RPMI8226 (cell line): Measurements from ENCODE around the gene PRL.

Experiments used
- DNase-seq: peaks from one replicate; pipeline ENCODE4 v3.0.0-alpha.2; 2015

PRL gene

GRCh38 chr6:22296936-22297335, at the start of gene PRL:
Gene PRL (minus strand): TSS chr6:22297036. CDS start chr6:22296982, 54 bp downstream.
- no peak for DNase-seq

GRCh38 chr6:22343864-22344263, 47.0 kb upstream of the PRL start:
- DNase-seq, result no peak

GRCh38 chr6:22334778-22335177, 37.9 kb upstream of the PRL start:
- DNase-seq, result no peak

- DNase-seq, result no peak
Observed at GRCh38 chr6:22333802-22334201, 37.0 kb upstream of the PRL start.

GRCh38 chr6:22332711-22333110, 35.9 kb upstream of the PRL start:
- no peak for DNase-seq

- DNase-seq, result no peak
Observed at GRCh38 chr6:22332216-22332615, 35.4 kb upstream of the PRL start.

GRCh38 chr6:22330941-22331340, 34.1 kb upstream of the PRL start:
- no peak for DNase-seq

GRCh38 chr6:22328474-22328873, 31.6 kb upstream of the PRL start:
- no peak for DNase-seq

GRCh38 chr6:22327881-22328280, 31.0 kb upstream of the PRL start:
- DNase-seq, result no peak

GRCh38 chr6:22326500-22326899, 29.7 kb upstream of the PRL start:
- no peak for DNase-seq

GRCh38 chr6:22325481-22325880, 28.6 kb upstream of the PRL start:
- DNase-seq, result no peak

- DNase-seq, result no peak
Observed at GRCh38 chr6:22323848-22324247, 27.0 kb upstream of the PRL start.

GRCh38 chr6:22322103-22323030, 25.5 kb upstream of the PRL start:
- no peak for DNase-seq

- no peak for DNase-seq
Observed at GRCh38 chr6:22320750-22321149, 23.9 kb upstream of the PRL start.

- DNase-seq, result no peak
Observed at GRCh38 chr6:22318404-22318803, 21.6 kb upstream of the PRL start.

- DNase-seq, result no peak
Observed at GRCh38 chr6:22313796-22314195, 17.0 kb upstream of the PRL start.

- DNase-seq, result no peak
Observed at GRCh38 chr6:22308939-22309338, 12.1 kb upstream of the PRL start.

- DNase-seq, result no peak
Observed at GRCh38 chr6:22306741-22307466, 10.1 kb upstream of the PRL start.

GRCh38 chr6:22302838-22303237, 6.0 kb upstream of the PRL start:
- no peak for DNase-seq

- DNase-seq, result no peak
Observed at GRCh38 chr6:22300273-22300998, 3.6 kb upstream of the PRL start.

GRCh38 chr6:22298475-22298890, 1.6 kb upstream of the PRL start:
- no peak for DNase-seq

GRCh38 chr6:22296067-22296466, 769 bp downstream of the PRL start:
- no peak for DNase-seq

GRCh38 chr6:22295145-22295544, 1.7 kb downstream of the PRL start:
- no peak for DNase-seq
